Activated CD4-positive, alpha-beta T cell treated with anti-CD3 and anti-CD28 coated beads, Interleukin-2, Interleukin-6, amounts not matched to agents 100 ng/mL and 50 ng/mL, durations not matched to agents 16 hours and 8 hours (primary cell): ENCODE data around the gene RBBP7.

Source experiments
- DNase-seq: peaks from one replicate; pipeline ENCODE4 v3.0.0-alpha.2; 2020

RBBP7 gene

DNA sequence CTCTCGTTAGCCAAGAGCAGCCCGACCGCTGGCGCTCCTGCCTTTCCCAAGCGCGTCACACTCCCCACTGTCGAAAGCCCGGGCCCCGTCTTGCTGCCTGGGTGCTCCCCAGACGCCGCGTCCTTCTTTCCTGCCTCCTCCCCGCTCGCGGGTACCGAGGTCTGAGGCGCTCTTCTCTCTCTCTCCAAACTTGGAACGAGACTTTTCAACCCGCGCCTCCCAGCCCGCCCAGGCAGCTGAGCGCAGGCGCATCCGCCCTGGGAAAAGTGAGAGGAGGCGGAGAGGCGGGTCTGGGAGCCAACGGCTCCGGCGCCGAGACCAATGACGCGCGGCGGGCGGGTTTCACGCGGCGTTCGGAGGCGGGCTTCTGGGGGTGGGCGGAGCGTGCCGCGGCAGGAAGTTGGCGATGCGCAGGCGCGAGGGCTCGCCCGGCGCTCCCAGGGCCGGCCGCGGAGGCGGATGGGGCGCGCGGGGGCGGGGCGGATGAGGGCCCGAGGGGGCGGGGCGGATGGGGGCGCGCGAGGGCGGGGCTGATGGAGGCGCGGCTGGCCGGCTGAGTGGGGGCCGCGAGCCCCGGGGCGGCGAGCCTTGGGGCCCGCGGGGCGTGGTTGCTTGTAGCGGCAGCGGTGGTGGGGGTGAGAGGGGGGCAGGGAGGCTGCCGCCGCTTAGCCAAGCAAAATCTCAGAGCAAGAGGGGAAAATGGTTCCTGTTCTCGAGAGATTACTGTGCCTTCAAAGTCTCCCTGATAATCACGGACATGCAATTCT lies at the start of gene RBBP7:
RBBP7 (minus strand) TSS at position 268 of the 767 bp plus-strand sequence. CDS start 309 bp downstream, outside the sequence.
- DNase-seq: peak; percentile 97

DNA sequence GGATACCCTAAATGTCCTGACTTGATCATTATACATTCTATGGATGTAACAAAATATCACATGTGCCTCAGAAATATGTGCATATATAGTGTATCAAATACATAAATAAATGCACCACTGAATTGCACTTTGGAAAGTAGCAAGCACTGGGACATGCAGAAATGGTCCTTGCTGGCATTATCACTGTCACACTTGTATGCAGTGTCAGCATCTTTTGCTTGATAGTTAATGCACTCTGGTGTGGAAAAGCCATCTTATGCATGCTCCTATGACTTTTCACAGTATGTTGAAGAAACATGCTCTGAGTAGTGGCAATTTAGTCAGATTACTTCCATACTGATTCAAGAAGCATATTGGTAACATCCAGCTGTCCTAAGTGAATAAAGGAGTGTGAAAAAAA lies 48.8 kb upstream of the RBBP7 start:
- DNase-seq: no peak

DNA sequence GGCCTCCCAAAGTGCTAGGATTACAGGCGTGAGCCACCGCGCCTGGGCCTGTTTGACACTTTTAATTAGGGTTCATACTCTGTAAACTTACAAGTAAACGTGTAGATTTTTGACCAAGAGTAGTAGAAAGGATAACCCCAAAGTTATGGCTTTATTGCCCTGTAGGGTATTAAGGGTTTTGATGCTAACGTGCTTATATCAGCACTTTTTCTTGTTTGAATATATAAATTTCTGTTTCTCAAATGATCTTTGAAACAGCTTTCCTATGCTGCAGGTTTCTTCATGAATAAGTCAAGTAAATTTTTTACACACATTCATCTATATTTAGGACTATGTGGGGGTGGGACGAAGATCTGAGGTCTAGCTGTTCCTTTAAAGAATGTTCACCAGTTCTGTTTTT lies 47.0 kb upstream of the RBBP7 start:
- no peak for DNase-seq

DNA sequence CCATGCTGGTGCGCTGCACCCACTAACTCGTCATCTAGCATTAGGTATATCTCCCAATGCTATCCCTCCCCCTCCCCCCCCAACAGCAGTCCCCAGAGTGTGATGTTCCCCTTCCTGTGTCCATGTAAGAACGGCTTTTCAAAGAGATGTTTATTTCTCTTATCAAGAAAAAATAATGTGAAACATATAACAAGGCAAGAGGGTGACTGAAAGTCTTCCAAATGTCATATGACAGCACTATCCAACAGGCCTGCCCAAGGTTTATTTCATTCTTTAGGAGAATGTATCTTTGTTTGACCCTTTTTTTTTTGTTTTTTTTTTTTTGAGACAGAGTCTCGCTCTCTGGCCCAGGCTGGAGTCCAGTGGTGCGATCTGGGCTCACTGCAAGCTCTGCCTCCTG lies 46.4 kb upstream of the RBBP7 start:
- no peak for DNase-seq

DNA sequence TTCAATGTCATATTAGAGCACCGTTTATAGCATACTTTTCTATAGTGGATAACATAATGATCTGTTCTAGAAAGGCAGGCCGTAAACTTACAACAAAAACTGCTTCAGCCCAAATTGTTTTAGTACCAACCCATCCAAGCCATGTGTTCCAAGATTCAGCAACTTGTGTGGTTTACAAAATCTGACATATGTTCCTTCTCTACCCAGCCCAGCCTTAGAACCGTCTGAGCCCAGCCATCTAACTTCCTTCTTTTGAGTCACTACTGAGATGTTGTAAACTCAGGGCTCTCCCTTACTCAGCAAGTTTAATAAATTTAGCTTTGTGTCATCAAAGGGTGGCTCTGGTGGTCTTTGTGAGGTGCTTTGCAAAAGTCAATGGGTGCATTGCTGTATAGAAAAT lies 43.9 kb upstream of the RBBP7 start:
- DNase-seq: no peak

DNA sequence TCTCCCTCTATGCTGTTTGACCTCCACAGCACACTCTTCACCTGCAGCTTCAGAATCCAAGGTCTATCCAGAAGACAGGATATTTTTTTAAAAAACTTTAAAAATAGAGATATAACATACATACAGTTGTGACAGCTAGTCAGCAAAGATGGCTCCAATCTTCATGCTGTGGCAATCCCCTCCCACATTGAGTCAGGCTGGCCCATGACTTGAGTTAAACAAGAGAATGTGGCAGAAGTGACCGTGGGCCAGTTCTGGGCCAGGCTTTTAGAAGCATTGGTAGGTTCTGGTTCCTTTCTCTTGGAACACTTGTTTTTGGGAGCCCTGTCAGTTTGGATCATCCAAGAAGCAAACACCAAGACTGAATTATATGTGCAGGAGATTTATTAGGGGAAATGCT lies 40.2 kb upstream of the RBBP7 start:
- DNase-seq: no peak

DNA sequence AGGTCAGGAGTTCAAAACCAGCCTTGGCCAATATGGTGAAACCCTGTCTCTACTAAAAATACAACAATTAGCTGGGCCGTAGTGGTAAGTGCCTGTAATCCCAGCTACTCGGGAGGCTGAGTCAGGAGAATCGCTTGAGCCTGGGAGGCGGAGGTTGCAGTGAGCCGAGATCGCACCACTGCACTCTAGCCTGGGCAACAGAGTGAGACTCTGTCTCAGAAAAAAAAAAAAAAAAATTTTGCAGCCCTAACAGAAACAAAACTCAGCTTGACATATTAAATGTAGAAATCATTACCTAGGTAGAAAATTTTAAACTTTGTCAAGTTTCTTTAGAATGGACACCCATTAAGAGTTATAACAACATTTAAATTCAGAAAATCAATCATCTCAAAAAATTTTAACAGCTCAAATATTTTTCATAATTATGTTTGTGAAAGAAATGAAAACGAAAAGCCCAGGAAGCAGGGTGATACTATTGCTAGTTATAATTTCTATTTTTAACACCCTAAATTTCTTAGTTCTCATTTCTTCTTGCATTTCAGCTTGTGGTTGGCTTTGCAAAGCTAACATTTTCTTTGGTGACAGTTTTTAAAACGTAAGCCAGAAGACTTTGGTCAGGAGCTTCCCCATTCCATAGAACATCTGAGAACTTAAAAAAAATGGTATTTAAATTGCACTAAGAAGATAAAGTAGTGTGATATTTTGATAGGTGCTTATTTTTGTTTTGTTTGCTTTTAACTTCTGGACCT lies 33.3 kb upstream of the RBBP7 start:
- DNase-seq: no peak

DNA sequence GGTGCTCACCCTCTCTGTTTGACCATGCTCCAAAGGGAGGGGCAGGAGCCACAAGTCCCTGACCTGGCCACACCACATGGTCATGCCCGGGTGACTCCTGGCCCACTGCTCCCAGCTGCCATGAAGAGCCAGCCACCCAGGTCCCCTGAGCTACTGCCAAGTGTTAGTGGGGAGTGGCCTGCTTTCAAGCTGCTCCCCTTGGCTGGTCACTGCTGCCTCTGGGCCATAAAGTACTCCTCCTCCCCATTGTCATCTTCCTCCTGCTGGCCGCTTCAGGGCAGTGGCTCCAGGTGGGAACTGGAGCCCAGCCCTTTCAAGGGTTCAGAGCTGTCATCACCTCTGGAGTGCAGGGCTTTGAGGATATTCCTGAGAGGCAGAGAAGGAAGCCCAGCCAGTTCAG lies 27.3 kb upstream of the RBBP7 start:
- no peak for DNase-seq

DNA sequence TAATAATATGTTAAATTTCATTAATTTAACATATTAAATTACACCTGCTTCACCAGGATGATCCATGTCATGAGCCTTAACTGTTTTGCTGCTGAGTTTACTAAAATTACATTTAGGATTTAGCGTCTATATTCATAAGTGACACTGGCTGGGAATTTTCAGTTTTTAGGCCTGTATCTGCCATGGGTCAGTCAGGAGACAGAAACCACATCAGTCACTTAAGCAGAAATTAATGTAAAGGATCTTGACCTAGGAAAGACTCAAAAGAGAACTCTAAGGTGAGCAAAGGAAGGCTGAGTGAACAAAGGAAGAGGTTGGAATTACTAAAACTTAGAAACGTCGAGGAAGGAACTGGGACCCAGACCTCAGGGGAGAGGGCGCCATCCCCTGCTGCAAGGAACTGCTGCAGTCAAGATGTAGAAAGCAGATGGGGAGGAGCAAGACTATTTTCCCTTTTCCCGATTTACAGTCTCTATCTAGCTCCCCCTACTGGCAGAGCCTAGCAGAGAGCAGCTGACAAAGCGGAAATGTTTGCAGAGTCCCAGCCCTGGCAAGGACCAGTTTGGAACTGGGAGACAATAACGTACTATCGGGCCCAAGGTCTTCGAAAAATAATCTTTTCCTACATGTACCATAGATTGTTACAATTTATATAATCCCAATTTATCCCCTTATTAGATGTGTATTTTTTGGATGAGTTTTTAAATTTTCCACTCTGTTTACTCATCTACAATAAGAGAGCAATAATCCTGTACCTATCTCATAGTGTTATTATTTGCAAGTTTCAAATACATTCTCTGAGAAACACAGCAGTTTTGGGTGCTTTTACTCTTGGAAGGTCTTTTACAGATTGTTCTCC lies 22.6 kb upstream of the RBBP7 start:
- peak; percentile 80 for DNase-seq

DNA sequence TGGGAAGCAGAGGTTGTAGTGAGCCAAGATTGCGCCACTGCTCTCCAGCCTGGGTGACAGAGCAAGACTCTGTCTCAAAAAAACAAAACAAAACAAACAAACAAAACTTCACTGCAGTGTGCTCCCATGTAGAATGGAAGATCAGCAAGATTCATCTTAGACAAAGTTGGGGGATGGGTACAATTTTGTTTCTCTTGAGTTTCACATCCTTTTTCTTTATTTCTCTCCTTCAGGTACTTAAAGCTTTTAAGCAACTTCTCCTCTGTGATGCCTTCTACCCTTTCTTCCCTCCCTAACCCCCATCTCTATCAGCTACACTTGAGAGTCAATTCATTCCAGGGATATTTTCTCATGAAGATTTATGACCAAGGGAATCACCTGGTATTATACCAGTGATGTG lies 15.5 kb upstream of the RBBP7 start:
- DNase-seq: no peak

DNA sequence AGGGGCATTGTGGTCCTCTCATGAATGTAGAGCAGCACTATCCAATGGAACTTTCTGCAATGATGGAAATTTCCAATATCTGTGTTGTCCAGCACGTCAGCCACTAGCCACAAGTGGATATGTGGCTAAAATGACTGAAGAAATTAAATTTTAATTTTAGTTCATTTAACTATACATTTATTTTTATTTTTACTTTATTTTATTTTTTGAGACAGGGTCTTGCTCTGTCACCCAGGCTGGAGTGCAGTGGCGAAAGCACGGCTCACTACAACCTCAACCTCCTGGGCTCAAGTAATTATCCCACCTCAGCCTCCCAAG lies 13.3 kb upstream of the RBBP7 start:
- no peak for DNase-seq

DNA sequence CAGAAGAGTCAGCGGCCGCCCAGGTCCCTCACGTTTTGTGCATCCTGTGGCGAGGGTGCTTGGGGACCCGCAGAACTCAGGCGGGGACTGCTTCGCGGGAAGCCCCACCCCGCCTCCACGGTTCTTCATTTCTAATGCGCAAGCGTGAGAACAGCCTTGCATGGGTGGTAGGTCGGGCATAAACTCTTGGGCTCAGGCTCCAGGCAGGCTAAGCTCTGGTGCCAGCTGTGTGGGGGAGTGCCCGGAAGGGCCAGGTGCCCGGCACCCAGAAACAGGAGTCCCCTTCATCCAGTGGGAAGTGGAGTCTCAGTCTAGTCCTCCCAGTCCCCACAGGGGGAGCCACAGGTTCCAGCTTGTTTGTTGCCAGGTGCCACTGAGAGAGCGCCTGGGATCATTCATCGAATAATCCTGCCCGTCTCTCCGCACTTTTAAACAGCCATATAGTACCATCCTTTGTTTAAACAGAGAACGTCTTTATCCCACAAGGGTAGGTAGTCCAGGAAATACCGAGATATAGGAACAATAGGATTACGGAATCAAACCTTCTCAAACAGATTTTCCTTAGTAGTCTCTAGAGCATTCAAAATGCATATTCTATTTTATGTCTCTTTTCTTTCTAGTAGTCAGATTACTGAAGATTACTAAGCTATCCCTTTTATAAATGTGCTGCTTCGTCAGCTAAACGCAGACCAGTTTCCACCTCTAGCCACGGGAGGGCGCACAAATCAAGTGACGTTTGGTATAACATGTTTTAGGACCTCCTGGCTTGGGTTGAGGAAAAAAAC lies 12.7 kb upstream of the RBBP7 start:
- peak; percentile 76 for DNase-seq

DNA sequence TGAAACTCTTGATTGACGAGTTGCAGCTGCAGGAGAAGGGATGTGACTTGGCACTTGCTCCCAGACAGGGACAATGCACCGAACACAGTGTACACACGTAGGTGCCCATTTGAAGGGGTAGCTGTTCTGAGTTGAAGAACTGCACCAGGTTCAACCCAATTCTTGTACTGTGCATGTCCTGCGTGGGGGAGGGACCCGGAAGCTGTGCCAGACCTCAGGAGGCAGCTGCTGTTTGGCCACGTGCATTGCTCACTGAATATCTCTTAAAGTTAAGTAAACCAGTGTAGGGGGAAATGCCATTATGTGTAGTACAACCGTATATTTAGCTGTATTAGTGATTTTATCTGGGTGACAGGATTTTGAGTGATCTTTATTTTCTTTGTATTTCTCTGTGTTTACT lies 12.0 kb upstream of the RBBP7 start:
- DNase-seq: no peak

DNA sequence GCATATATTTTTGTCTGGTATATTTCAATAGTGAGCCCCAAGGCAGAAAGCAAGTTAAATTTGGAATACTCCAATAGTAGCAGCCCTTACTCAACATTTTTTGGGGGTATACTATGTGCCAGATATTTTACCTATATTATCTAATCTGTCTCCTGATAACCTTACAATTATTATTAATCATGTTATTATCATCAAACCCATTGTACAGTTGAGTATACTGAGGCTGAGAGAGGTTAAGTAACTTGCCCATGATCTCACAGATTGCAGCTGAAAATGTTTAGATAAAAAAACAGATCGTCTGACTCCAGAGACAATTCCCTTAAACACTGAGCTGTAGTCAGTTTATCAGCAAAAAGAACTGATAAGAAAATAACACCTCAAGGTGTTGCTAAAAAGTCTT lies 6.5 kb upstream of the RBBP7 start:
- DNase-seq: no peak

DNA sequence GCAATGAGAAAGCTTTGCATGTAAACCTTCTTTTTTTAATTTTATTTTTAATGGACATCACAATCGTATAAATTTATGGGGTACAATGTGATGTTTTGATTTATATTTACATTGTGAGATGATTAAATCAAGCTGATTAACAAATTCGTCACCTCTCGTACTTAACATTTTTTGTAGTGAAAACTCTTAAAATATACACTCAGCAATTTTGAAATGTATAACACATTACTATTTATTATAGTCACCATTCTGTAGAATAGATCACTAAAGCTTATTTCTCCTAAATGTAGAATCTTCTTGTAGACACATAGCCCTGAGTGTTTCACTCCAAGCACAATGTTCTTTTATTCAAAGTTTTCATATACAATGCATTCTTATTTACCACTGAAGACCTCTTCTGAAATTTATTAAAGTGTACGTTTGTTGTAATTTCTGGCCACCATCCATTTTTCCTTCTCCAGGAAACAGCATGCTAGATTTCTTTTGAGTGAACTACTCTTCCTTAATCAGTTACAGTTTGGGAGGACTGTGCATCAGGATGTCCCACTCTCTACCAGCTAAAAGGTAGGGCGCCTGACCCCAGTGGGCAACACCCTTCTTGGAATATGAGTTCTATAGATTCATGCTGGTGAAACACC lies 4.4 kb upstream of the RBBP7 start:
- no peak for DNase-seq

DNA sequence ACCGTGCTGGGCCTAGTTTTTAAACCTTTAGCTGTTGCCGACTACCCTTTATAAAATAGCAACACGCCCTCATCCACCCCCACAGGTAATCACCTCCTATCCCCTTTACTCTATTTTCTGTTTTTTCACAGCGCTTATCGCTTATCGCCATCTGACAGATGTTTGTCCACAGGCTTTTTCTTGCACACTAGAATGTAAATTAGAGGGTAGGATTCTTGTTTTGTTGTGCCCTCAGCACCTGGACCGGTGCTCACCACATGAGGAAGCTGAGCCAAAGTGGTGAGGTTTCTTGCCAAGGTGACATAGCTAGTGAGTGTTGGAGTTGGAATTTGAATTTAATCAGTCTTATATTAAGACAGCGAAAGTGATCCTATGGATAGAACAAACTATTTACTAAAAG lies 2.9 kb upstream of the RBBP7 start:
- no peak for DNase-seq

DNA sequence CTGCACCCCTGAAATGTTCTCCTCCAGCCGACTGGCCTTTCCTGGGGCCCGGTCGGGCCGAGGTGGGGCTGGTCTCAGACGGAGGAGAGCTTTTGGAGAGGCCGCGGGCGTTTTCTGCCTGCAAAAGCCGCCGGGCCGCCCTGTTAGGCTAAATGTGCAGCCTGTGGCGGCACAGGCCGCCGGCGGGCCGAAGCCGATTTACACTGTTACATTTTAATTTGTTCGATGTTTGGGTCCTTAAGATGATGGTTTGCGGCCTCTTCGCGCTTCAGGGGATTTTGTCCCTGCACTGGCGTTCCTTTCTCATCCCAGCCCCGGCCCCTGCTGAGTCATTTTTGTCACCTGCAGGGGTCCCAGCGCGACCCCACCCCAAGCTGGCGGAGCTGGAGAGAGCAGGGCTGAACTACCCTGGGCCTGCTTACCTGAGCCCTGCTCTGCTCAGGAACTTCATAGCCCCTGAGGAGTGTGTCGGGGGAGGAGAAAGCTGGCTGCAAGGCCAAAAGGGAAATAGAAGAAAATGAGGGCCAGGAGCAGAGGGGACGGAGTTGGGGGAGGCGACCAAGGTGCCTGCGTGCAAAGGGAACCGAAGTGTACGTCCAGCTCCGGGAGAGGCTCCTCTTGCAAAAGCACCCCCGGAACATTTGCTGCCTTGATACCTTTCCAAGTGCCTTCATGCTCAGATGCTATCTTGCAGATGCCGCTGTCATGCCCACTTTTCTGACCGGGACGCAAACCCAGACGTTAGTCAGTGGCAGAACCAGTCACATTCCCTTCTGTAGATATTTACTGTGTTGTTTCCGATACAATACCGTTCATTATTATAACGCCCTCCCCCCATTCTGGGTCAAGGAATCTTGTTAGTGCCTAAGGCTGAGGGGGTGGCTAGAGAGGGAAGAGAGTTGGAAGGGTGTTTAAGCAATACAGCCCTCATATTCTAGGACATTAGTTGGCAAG lies 977 bp upstream of the RBBP7 start:
- no peak for DNase-seq

DNA sequence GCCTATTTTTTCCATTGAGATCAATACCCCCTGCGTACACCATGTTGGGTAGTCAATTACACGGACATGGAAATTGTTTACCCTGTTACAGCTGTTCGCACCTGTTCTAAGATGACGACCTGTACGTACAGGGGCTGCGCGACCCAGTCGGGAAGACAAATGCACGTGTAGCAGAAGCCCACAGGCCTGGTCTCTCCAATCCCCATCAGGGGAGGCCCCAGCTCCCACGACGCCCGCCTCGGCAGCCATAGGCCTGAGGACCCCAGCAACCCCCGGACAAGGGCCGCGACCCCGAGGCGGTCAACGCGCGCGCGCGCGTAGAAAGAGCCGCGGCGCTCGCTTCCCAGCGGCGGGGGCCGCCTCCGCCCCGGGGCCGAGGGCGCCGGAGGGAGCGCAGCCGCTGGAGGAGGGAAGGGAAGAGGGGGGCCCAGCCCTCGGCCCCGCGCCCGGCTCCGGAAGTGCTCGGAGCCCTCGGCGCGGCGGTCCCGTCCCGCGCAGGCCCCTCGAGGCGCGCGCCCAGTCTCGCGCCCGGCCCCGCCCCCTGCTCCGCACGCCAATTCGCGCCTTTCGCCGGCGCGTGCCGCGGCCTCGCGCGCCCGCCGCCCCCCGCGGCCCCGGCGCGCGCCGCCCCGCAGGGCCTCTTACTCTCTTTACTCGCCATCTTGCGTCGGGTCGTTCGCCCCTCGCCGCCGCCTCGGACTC lies 618 bp downstream of the RBBP7 start:
- peak; percentile 60 for DNase-seq

DNA sequence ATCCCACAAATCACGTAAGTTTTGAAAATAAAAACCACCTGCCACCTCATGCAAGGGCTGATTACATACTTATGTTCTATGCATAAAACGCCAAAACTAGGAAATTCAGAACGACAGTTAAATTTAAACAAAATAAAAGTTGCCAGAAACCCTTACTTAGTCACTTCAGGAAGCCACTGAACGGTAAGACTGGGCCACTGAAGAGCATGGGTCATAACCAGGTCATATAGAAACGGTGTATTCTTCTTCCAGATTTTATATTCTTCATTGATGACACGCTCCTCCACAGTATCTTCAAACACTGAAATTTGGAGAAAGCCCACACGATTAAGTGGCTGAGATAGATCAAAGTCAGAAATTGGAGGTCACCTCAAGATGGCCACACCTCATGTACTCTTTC lies 1.2 kb downstream of the RBBP7 start:
- peak; percentile 19 for DNase-seq

DNA sequence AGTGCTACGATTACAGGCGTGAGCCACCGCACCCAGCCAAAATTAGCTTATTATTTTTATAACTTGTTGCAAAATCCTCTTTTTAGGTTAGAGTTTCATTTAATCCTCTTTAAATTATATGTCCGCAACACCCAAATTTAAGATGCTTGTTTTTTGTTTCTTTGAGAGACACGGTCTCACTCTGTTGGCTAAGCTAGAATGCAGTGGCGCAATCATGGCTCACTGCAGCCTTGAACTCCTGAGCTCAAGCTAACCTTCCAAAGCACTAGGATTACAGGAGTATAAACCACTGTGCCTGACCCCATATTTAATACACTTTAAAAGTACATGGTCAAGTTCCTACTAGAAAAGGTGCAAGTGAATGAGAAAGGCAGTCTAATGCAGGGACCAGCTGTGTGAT lies 2.2 kb downstream of the RBBP7 start:
- no peak for DNase-seq

DNA sequence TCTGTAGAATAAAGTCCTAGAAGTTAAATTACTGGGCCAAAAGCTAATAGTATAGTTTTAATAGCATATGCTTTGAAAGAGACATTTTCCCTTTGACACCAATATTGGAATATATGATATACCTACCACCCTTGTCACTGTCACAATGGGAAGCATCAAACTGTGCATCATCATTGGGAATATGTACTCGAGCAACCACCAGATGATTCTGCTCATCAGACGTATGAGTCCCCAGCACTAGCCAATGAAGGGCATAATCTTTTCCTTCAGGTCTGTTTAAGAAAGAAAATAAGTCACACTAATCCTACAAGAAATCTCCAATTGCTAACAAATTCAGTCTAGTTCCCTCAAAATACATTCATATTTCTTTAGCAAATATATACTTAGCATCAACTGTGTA lies 7.3 kb downstream of the RBBP7 start:
- DNase-seq: no peak
